Hepatocyte (in vitro differentiated cells): ENCODE results near the gene SLC25A34. TPM values are rescaled to one million over a fixed set of nuclear protein-coding genes. Genes with fewer than 3 reads are reported as not detected.

Experiments used
- DNase-seq: peaks from one replicate; pipeline ENCODE4 v3.0.0-alpha.2; 2016; ENCODE audit warnings: low spot score
- H2AFZ ChIP-seq: fragments of 200-600 bp; sonication (generic); 2 replicates; pipeline ENCODE4 v1.6.0; 2016; ENCODE audit warnings: antibody characterized with exemption, mild to moderate bottlenecking
- H3K27ac ChIP-seq: fragments of 200-600 bp; sonication (generic); 2 replicates; pipeline ENCODE4 v1.5.1; 2016; ENCODE audit warnings: mild to moderate bottlenecking
- H3K27me3 ChIP-seq: fragments of 200-600 bp; sonication (generic); 2 replicates; pipeline ENCODE4 v1.6.1; 2016
- H3K36me3 ChIP-seq: fragments of 200-600 bp; sonication (generic); replicated peaks from 2 replicates; pipeline ENCODE4 v1.5.1; 2016; ENCODE audit warnings: low read depth; ENCODE audit not compliant: insufficient read depth
- H3K4me1 ChIP-seq: fragments of 200-600 bp; sonication (generic); 2 replicates; pipeline ENCODE4 v1.5.1; 2016; ENCODE audit warnings: mild to moderate bottlenecking, moderate library complexity; ENCODE audit not compliant: insufficient read depth
- H3K4me2 ChIP-seq: fragments of 200-600 bp; sonication (generic); 2 replicates; pipeline ENCODE4 v1.6.0; 2016
- H3K4me3 ChIP-seq: fragments of 200-600 bp; sonication (generic); 2 replicates; pipeline ENCODE4 v1.5.1; 2016; ENCODE audit warnings: mild to moderate bottlenecking
- H3K79me2 ChIP-seq: fragments of 200-600 bp; sonication (generic); 2 replicates; pipeline ENCODE4 v1.6.0; 2017; ENCODE audit warnings: mild to moderate bottlenecking
- H3K9me2 ChIP-seq: fragments of 200-600 bp; sonication (generic); replicated peaks from 2 replicates; pipeline ENCODE4 v1.6.0; 2017; ENCODE audit warnings: mild to moderate bottlenecking; ENCODE audit not compliant: insufficient read depth
- H3K9me3 ChIP-seq: fragments of 200-600 bp; sonication (generic); 2 replicates; pipeline ENCODE4 v1.5.1; 2016; ENCODE audit warnings: low read depth, mild to moderate bottlenecking
- H4K20me1 ChIP-seq: fragments of 200-600 bp; sonication (generic); 2 replicates; pipeline ENCODE4 v1.6.0; 2016; ENCODE audit warnings: mild to moderate bottlenecking; ENCODE audit not compliant: insufficient read depth, poor library complexity, severe bottlenecking
- CTCF ChIP-seq: fragments of 200-600 bp; sonication (generic); IDR thresholded peaks from 2 replicates; pipeline ENCODE4 v1.5.1; 2016; ENCODE audit warnings: antibody characterized with exemption, mild to moderate bottlenecking; ENCODE audit not compliant: poor library complexity
- EZH2 ChIP-seq: fragments of 200-600 bp; sonication (generic); IDR thresholded peaks from 2 replicates; pipeline ENCODE4 v1.6.1; 2016; ENCODE audit warnings: antibody characterized with exemption, mild to moderate bottlenecking, borderline replicate concordance
- EZH2phosphoT487 ChIP-seq: fragments of 200-600 bp; sonication (generic); IDR thresholded peaks from one replicate; pipeline ENCODE4 v1.6.1; 2018; ENCODE audit warnings: antibody characterized with exemption, mild to moderate bottlenecking, low read depth, moderate library complexity; ENCODE audit not compliant: unreplicated experiment, severe bottlenecking
- WGBS: methylation state at CpG from one replicate; pipeline ENCODE4 v1.1.6; 2016; ENCODE audit warnings: low lambda C conversion rate; ENCODE audit errors: missing lambda C conversion rate; 5-methylcytosine and 5-hydroxymethylcytosine counted together
- polyA plus RNA-seq: library from polyadenylated mRNA; unstranded; fragments of >200 nt; fragmentation: Nextera tagmentation; extraction: Ambion mirVana; gene quantifications from 2 replicates; pipeline ENCODE4 v1.2.1, GENCODE V29; 2016
- total RNA-seq: library from RNA; depleted of rRNA; stranded (reverse); fragments of >200 nt; gene quantifications from 2 replicates; pipeline ENCODE4 v1.2.3, GENCODE V29; 2014

SLC25A34 gene
- total and polyA plus RNA-seq, 2 experiments from 2014 or later: 0.71 to 0.87 TPM

GRCh38 chr1:15753776-15754175 is 17.7 kb downstream of the SLC25A34 start:
- H3K9me2 ChIP-seq: no peaks in the 10 kb centered on the region
- WGBS: 89% methylated on average over 10 of the region's 10 CpGs
- H2AFZ ChIP-seq: no peak overlapping the region
- H3K27me3 ChIP-seq: no peaks in the 10 kb centered on the region
- H3K79me2 ChIP-seq: peaks cover 4% of the 10 kb centered on the region
- no peaks in the 10 kb centered on the region for H3K36me3 ChIP-seq
- H3K27ac ChIP-seq: no peak overlapping the region
- peaks cover 20% of the 10 kb centered on the region for H3K4me1 ChIP-seq
- TF ChIP-seq EZH2 (no peak), CTCF (no peak), EZH2phosphoT487 (no peak)
- no peaks in the 10 kb centered on the region for H3K9me3 ChIP-seq
- DNase-seq: no peak
- H4K20me1 ChIP-seq: no peaks in the 10 kb centered on the region
- H3K4me2 ChIP-seq: no peak overlapping the region
- no peak overlapping the region for H3K4me3 ChIP-seq

- H4K20me1 ChIP-seq: no peaks in the 10 kb centered on the region
- WGBS: 97% methylated on average over 2 of the region's 2 CpGs
- no peaks in the 10 kb centered on the region for H3K36me3 ChIP-seq
- H3K4me3 ChIP-seq: no peak overlapping the region
- H3K4me2 ChIP-seq: no peak overlapping the region
- H3K9me2 ChIP-seq: no peaks in the 10 kb centered on the region
- no peak overlapping the region for H3K27ac ChIP-seq
- peaks cover 18% of the 10 kb centered on the region for H3K4me1 ChIP-seq
- TF ChIP-seq EZH2phosphoT487: no peak
- TF ChIP-seq CTCF: no peak
- no peaks in the 10 kb centered on the region for H3K9me3 ChIP-seq
- H3K79me2 ChIP-seq: peaks cover 18% of the 10 kb centered on the region
- H3K27me3 ChIP-seq: no peaks in the 10 kb centered on the region
- DNase-seq: no peak
- H2AFZ ChIP-seq: no peak overlapping the region
Measured at GRCh38 chr1:15755021-15755645, 19.1 kb downstream of the SLC25A34 start.

GRCh38 chr1:15755646-15756040 is 19.6 kb downstream of the SLC25A34 start:
- H3K4me2 ChIP-seq: no peak overlapping the region

More at GRCh38 chr1:15755646-15756040, 19.6 kb downstream of the SLC25A34 start:
- Histone ChIP-seq H3K9me2 (no peaks in the 10 kb centered on the region), H3K4me1 (peaks cover 23% of the 10 kb centered on the region), H3K79me2 (peaks cover 23% of the 10 kb centered on the region), H3K9me3 (no peaks in the 10 kb centered on the region), H4K20me1 (peaks cover 2% of the 10 kb centered on the region), H3K4me3 (no peak overlapping the region), H3K27me3 (no peaks in the 10 kb centered on the region), H2AFZ (no peak overlapping the region), H3K27ac (no peak overlapping the region), H3K36me3 (no peaks in the 10 kb centered on the region)
- TF ChIP-seq CTCF (no peak), EZH2phosphoT487 (no peak)
- no peak for DNase-seq
- WGBS: 90% methylated on average over 4 of the region's 4 CpGs
